Smooth muscle cell (in vitro differentiated cells): Measurements from ENCODE around the gene VWA3A. TPM values are rescaled to one million over a fixed set of nuclear protein-coding genes. Genes with fewer than 3 reads are reported as not detected.
"Not testable (repeated sequence)": the region's sequence is repeated elsewhere in the genome, so short reads cannot be mapped to it uniquely, and the experiment has no call there.

Experiments
- DNase-seq: peaks from one replicate; lab custom pipeline; 2025; ENCODE audit not compliant: unreplicated experiment; lab: John Stamatoyannopoulos, UW
- H2AFZ ChIP-seq: fragments of 200-600 bp; sonication (generic); 2 replicates; pipeline ENCODE4 v1.6.0; 2016; ENCODE audit warnings: antibody characterized with exemption, low read depth, mild to moderate bottlenecking
- H3F3A ChIP-seq: fragments of 200-600 bp; sonication (generic); 2 replicates; pipeline ENCODE4 v1.6.0; 2017; ENCODE audit warnings: antibody characterized with exemption, low read depth
- H3K27ac ChIP-seq: fragments of 200-600 bp; sonication (generic); 2 replicates; pipeline ENCODE4 v1.5.1; 2016; ENCODE audit warnings: low read depth, mild to moderate bottlenecking
- H3K27me3 ChIP-seq: fragments of 200-600 bp; sonication (generic); 2 replicates; pipeline ENCODE4 v1.6.1; 2016; ENCODE audit warnings: low read depth, mild to moderate bottlenecking
- H3K36me3 ChIP-seq: fragments of 200-600 bp; sonication (generic); 2 replicates; pipeline ENCODE4 v1.5.1; 2016; ENCODE audit warnings: low read depth
- H3K4me1 ChIP-seq: fragments of 200-600 bp; sonication (generic); 2 replicates; pipeline ENCODE4 v1.5.1; 2016; ENCODE audit warnings: low read depth
- H3K4me2 ChIP-seq: fragments of 200-600 bp; sonication (generic); 2 replicates; pipeline ENCODE4 v1.6.0; 2016; ENCODE audit warnings: mild to moderate bottlenecking
- H3K4me3 ChIP-seq: fragments of 200-600 bp; sonication (generic); 2 replicates; pipeline ENCODE4 v1.5.1; 2016; ENCODE audit warnings: mild to moderate bottlenecking
- H3K79me2 ChIP-seq: fragments of 200-600 bp; sonication (generic); 2 replicates; pipeline ENCODE4 v1.6.0; 2016; ENCODE audit warnings: low read depth, mild to moderate bottlenecking
- H3K9ac ChIP-seq: fragments of 200-600 bp; sonication (generic); 2 replicates; pipeline ENCODE4 v1.6.0; 2016; ENCODE audit warnings: low read depth
- H3K9me3 ChIP-seq: fragments of 200-600 bp; sonication (generic); replicated peaks from 2 replicates; pipeline ENCODE4 v1.5.1; 2016; ENCODE audit warnings: low read depth
- H4K20me1 ChIP-seq: fragments of 200-600 bp; sonication (generic); 2 replicates; pipeline ENCODE4 v1.6.0; 2016; ENCODE audit warnings: low read depth
- CTCF ChIP-seq: fragments of 200-600 bp; sonication (generic); IDR thresholded peaks from 2 replicates; pipeline ENCODE4 v1.5.1; 2017; ENCODE audit warnings: borderline replicate concordance, mild to moderate bottlenecking, antibody characterized with exemption; ENCODE audit not compliant: insufficient read depth, poor library complexity, severe bottlenecking
- WGBS: methylation state at CpG from one replicate; pipeline ENCODE4 v1.1.7; 2016; ENCODE audit warnings: low lambda C conversion rate; 5-methylcytosine and 5-hydroxymethylcytosine counted together
- polyA plus RNA-seq: library from polyadenylated mRNA; unstranded; fragments of >200 nt; fragmentation: Nextera tagmentation; extraction: Ambion mirVana; gene quantifications from 2 replicates; pipeline ENCODE4 v1.2.1, GENCODE V29; 2016
- total RNA-seq: library from RNA; depleted of rRNA; stranded (reverse); fragments of >200 nt; gene quantifications from 2 replicates; pipeline ENCODE4 v1.2.3, GENCODE V29; 2014

Gene VWA3A
- total RNA-seq (not detected in 2 replicates), polyA plus RNA-seq (not detected in 2 replicates)

GRCh38 chr16:22092143-22092933 lies at the start of gene VWA3A:
TSS of gene VWA3A (plus strand) at chr16:22092541. CDS start at chr16:22092638, 97 bp downstream.
- H3K79me2 ChIP-seq: no peaks in the 10 kb centered on the region
- H3K9me3 ChIP-seq: no peaks in the 10 kb centered on the region
- no peak within 1 kb of the TSS for H3K4me3 ChIP-seq
- H4K20me1 ChIP-seq: no peaks in the 10 kb centered on the region
- no peaks in the 10 kb centered on the region for H3F3A ChIP-seq
- 62% methylated on average over 9 of the region's 9 CpGs for WGBS
- DNase-seq: no peak
- no peak for TF ChIP-seq CTCF
- H3K27me3 ChIP-seq: no peaks in the 10 kb centered on the region
- H3K4me1 ChIP-seq: peaks cover 14% of the 10 kb centered on the region
- H3K4me2 ChIP-seq: no peak within 1 kb of the TSS
- no peaks in the 10 kb centered on the region for H3K36me3 ChIP-seq
- H3K9ac ChIP-seq: no peak within 1 kb of the TSS
- H3K27ac ChIP-seq: no peak within 1 kb of the TSS
- no peak within 1 kb of the TSS for H2AFZ ChIP-seq

- not testable (repeated sequence) for H3K4me1 ChIP-seq, H3K79me2 ChIP-seq, H3K27ac ChIP-seq, H2AFZ ChIP-seq, H3F3A ChIP-seq, DNase-seq, H3K4me3 ChIP-seq, H3K9ac ChIP-seq, H3K4me2 ChIP-seq, H3K36me3 ChIP-seq, H3K9me3 ChIP-seq, H3K27me3 ChIP-seq
- WGBS: 92% methylated on average over 3 of the region's 3 CpGs
- peaks cover 25% of the 10 kb centered on the region for H4K20me1 ChIP-seq
Observed at GRCh38 chr16:22043882-22044281, 48.5 kb upstream of the VWA3A start.

- H3K36me3 ChIP-seq, H3F3A ChIP-seq, DNase-seq, H3K4me2 ChIP-seq, H3K9ac ChIP-seq, H3K9me3 ChIP-seq, H3K4me1 ChIP-seq, H3K27me3 ChIP-seq, H2AFZ ChIP-seq, H3K4me3 ChIP-seq, H3K27ac ChIP-seq: not testable (repeated sequence)
- peaks cover 14% of the 10 kb centered on the region for H3K79me2 ChIP-seq
- H4K20me1 ChIP-seq: peaks cover 43% of the 10 kb centered on the region
- WGBS: 79% methylated on average over 5 of the region's 5 CpGs
Observed at GRCh38 chr16:22045888-22046287, 46.5 kb upstream of the VWA3A start.

- H4K20me1 ChIP-seq: peaks cover 55% of the 10 kb centered on the region
- no peak overlapping the region for H3K4me3 ChIP-seq
- no peak overlapping the region for H3K27ac ChIP-seq
- no peaks in the 10 kb centered on the region for H3K9me3 ChIP-seq
- no peak overlapping the region for H3K9ac ChIP-seq
- no peaks in the 10 kb centered on the region for H3F3A ChIP-seq
- no peak for TF ChIP-seq CTCF
- H3K36me3 ChIP-seq: no peaks in the 10 kb centered on the region
- 87% methylated on average over 4 of the region's 4 CpGs for WGBS
- no peak overlapping the region for H3K4me2 ChIP-seq
- DNase-seq: no peak
- H2AFZ ChIP-seq: no peak overlapping the region
- peaks cover 27% of the 10 kb centered on the region for H3K79me2 ChIP-seq
- H3K4me1 ChIP-seq: peaks cover 2% of the 10 kb centered on the region
- H3K27me3 ChIP-seq: no peaks in the 10 kb centered on the region
Observed at GRCh38 chr16:22050963-22051362, 41.4 kb upstream of the VWA3A start.
